Breast epithelium (tissue), 4 donors: Measurements from ENCODE around the gene ZSWIM3. TPM values are rescaled to one million over a fixed set of nuclear protein-coding genes. Genes with fewer than 3 reads are reported as not detected.

Experiments used
- DNase-seq, 2 donors: peaks; one replicate each; pipeline ENCODE4 v3.0.0-alpha.2; 2019; ENCODE audit warnings: low spot score in 2 of 2
- H3K27ac ChIP-seq, 2 donors: fragments of 200-600 bp; sonication (generic) in 1 of 2; one replicate each; pipeline ENCODE4 v1.5.1; 2016 to 2019; ENCODE audit warnings: mild to moderate bottlenecking in 1 of 2
- H3K27me3 ChIP-seq, 2 donors: fragments of 200-600 bp; sonication (generic) in 1 of 2; one replicate each; pipeline versions ENCODE4 v1.5.1 to v1.6.0; 2017 to 2019; ENCODE audit warnings: control low read depth in 1 of 2, mild to moderate bottlenecking in 1 of 2
- H3K36me3 ChIP-seq: fragments of 200-600 bp; one replicate; pipeline ENCODE4 v1.5.1; 2019
- H3K4me1 ChIP-seq, 2 donors: fragments of 200-600 bp; sonication (generic); one replicate each; pipeline ENCODE4 v1.5.1; 2016 to 2019; ENCODE audit warnings: control low read depth in 1 of 2
- H3K4me3 ChIP-seq, 3 donors: fragments of 200-600 bp; sonication (generic); 1 replicate in 2 of 3; 2 replicates in 1 of 3; pipeline ENCODE4 v1.5.1; 2016 to 2019; ENCODE audit warnings: mild to moderate bottlenecking in 3 of 3, moderate library complexity in 2 of 3
- H3K9me3 ChIP-seq, 2 donors: fragments of 200-600 bp; sonication (generic) in 1 of 2; one replicate each; pipeline ENCODE4 v1.5.1; 2016 to 2019; ENCODE audit warnings: control low read depth in 1 of 2
- CTCF ChIP-seq, 3 donors: fragments of 450-650 bp; IDR thresholded peaks; one replicate each; pipeline ENCODE4 v1.5.1; 2016 to 2017; ENCODE audit warnings: antibody characterized with exemption in 3 of 3, mild to moderate bottlenecking in 3 of 3, moderate library complexity in 3 of 3
- POLR2A ChIP-seq: fragments of 450-650 bp; IDR thresholded peaks from one replicate; pipeline ENCODE4 v1.6.1; 2016; ENCODE audit warnings: antibody characterized with exemption, mild to moderate bottlenecking, moderate library complexity
- POLR2AphosphoS5 ChIP-seq, 3 donors: sonication (generic); formaldehyde crosslinking; IDR thresholded peaks; one replicate each; pipeline ENCODE4 v1.6.1; 2017; ENCODE audit warnings: antibody characterized with exemption in 3 of 3
- intact Hi-C: fragments of 100-400 bp; cut with DNase I; formaldehyde crosslinking; loops from one replicate; pipeline ENCODE4 v1.15.1; 2023; ENCODE audit warnings: low total_unique reads
- total RNA-seq, 3 donors: library from RNA; depleted of rRNA; stranded (reverse); fragments of >200 nt; gene quantifications; one replicate each; pipeline ENCODE4 v1.1.0, GENCODE V29; 2016

The ZSWIM3 gene
- total RNA-seq, 3 donors from 2014 or later = 1.9 to 5.4 (median 4.9) TPM

GRCh38 chr20:45840700-45841198 is 16.7 kb upstream of the ZSWIM3 start:
- intact Hi-C loops = no loop called here
- Histone ChIP-seq H3K9me3 (no peaks in the 10 kb centered on the region), H3K27ac (no peak overlapping the region), H3K27me3 (no peaks in the 10 kb centered on the region), H3K4me3 (no peak overlapping the region), H3K4me1 (no peaks in the 10 kb centered on the region), H3K36me3 (peaks cover 4% of the 10 kb centered on the region)
- no peak for TF ChIP-seq POLR2A
- TF ChIP-seq POLR2AphosphoS5 (IDR thresholded peaks at IDR 0.05) = no peak
- no peak for TF ChIP-seq CTCF (IDR thresholded peaks at IDR 0.05)
- DNase-seq = no peak

GRCh38 chr20:45841407-45842129 is 15.8 kb upstream of the ZSWIM3 start:
- TF ChIP-seq POLR2A (no peak), CTCF (IDR thresholded peaks at IDR 0.05) (no peak), POLR2AphosphoS5 (IDR thresholded peaks at IDR 0.05) (no peak)
- Histone ChIP-seq H3K4me3 (no peak overlapping the region), H3K27ac (peak overlapping the region in 1 of 2 donors; percentile 63), H3K27me3 (no peaks in the 10 kb centered on the region), H3K9me3 (no peaks in the 10 kb centered on the region), H3K36me3 (peaks cover 4% of the 10 kb centered on the region), H3K4me1 (no peaks in the 10 kb centered on the region)
- no peak for DNase-seq
- intact Hi-C loops = no loop called here

GRCh38 chr20:45842169-45842812 is 15.1 kb upstream of the ZSWIM3 start:
- intact Hi-C loops = no loop called here

GRCh38 chr20:45843506-45843905 is 13.9 kb upstream of the ZSWIM3 start:
- no peak overlapping the region for H3K27ac ChIP-seq
- no peak overlapping the region for H3K4me3 ChIP-seq
- no peaks in the 10 kb centered on the region for H3K9me3 ChIP-seq
- TF ChIP-seq POLR2A (no peak), CTCF (IDR thresholded peaks at IDR 0.05) (no peak), POLR2AphosphoS5 (IDR thresholded peaks at IDR 0.05) (no peak)
- intact Hi-C loops = no loop called here
- H3K36me3 ChIP-seq = peaks cover 4% of the 10 kb centered on the region
- no peaks in the 10 kb centered on the region for H3K4me1 ChIP-seq
- no peaks in the 10 kb centered on the region for H3K27me3 ChIP-seq
- no peak for DNase-seq

More at GRCh38 chr20:45842169-45842812, 15.1 kb upstream of the ZSWIM3 start:
- Histone ChIP-seq H3K27me3 (no peaks in the 10 kb centered on the region), H3K4me3 (no peak overlapping the region), H3K9me3 (no peaks in the 10 kb centered on the region), H3K4me1 (no peaks in the 10 kb centered on the region), H3K27ac (peak overlapping the region; percentile 6 to 63), H3K36me3 (peaks cover 4% of the 10 kb centered on the region)
- DNase-seq = no peak
- no peak for TF ChIP-seq POLR2AphosphoS5 (IDR thresholded peaks at IDR 0.05)
- no peak for TF ChIP-seq CTCF (IDR thresholded peaks at IDR 0.05)
- no peak for TF ChIP-seq POLR2A

- no peaks in the 10 kb centered on the region for H3K27me3 ChIP-seq
- no peaks in the 10 kb centered on the region for H3K36me3 ChIP-seq
- TF ChIP-seq CTCF (IDR thresholded peaks at IDR 0.05) (no peak), POLR2AphosphoS5 (IDR thresholded peaks at IDR 0.05) (no peak), POLR2A (no peak)
- no peak for DNase-seq
- no peak overlapping the region for H3K27ac ChIP-seq
- intact Hi-C loops = no loop called here
- no peak overlapping the region for H3K4me3 ChIP-seq
- H3K9me3 ChIP-seq = no peaks in the 10 kb centered on the region
- no peaks in the 10 kb centered on the region for H3K4me1 ChIP-seq
These were observed 12.0 kb upstream of the ZSWIM3 start for GRCh38 chr20:45845452-45845851.
